ENCODE data around the gene ESPL1. TPM values are rescaled to one million over a fixed set of nuclear protein-coding genes. Genes with fewer than 3 reads are reported as not detected.

ESPL1 gene
- total and polyA plus RNA-seq, 4 donors = 2.8 to 19.3 (median 3.7) TPM

DNA sequence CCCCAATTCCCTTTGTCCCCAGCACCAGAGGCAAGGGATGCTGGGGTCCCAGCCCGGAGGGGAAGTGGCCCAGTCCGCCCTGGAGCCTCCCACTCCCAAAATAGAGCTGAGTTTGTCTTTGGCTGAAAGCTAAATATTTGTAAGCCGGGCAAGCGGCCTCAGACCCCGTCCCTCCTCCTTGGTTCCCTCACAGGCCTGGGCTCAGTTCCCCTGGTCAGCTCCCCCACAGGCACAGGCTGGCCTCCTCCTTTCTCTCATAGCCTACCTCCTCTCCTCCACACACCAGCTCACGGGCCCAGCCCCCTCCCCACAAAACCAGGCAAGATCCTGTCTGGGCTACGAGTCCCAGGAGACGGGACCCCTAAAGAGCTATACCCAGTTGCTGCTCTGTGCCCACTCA lies 66.7 kb downstream of the ESPL1 start:
- H3K4me1 ChIP-seq (ENCODE audit: control insufficient read depth in 4 of 4, insufficient read depth in 4 of 4, low read length in 3 of 4) = no peaks in the 10 kb centered on the region
- WGBS = 83% methylated on average over 8 of the region's 8 CpGs

DNA sequence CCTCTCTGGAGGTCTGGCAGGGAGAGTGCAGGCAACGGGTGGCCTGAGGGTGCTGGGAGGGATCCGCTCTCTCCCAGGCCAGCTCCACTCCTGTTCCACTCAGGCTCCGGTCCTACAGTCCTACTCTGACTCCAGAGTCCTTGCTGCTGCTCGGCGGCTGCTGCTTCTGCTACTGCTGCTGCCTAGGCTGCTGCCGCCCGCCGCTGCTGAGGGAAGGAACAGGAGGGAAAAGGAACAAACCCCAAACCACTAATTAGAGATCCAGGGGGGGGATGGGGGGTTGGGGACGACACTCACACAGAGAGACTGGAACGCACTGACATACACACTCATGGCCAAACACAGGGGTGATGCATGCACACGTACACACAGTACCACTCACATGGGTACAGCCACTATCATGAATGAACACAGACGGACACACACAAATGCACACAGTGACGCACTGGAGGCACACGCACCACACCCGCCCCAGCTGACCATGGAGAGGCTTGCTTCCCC lies 68.1 kb downstream of the ESPL1 start, which contains the start of gene SP7:
Gene SP7 (minus strand): TSS at position 174 of the 501 bp plus-strand sequence. CDS start 708 bp downstream, outside the sequence.
- TF ChIP-seq, protein P1, sequence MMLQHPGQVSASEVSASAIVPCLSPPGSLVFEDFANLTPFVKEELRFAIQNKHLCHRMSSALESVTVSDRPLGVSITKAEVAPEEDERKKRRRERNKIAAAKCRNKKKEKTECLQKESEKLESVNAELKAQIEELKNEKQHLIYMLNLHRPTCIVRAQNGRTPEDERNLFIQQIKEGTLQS (IDR thresholded peaks at IDR 0.05) = no peak
- TF ChIP-seq, protein P2, sequence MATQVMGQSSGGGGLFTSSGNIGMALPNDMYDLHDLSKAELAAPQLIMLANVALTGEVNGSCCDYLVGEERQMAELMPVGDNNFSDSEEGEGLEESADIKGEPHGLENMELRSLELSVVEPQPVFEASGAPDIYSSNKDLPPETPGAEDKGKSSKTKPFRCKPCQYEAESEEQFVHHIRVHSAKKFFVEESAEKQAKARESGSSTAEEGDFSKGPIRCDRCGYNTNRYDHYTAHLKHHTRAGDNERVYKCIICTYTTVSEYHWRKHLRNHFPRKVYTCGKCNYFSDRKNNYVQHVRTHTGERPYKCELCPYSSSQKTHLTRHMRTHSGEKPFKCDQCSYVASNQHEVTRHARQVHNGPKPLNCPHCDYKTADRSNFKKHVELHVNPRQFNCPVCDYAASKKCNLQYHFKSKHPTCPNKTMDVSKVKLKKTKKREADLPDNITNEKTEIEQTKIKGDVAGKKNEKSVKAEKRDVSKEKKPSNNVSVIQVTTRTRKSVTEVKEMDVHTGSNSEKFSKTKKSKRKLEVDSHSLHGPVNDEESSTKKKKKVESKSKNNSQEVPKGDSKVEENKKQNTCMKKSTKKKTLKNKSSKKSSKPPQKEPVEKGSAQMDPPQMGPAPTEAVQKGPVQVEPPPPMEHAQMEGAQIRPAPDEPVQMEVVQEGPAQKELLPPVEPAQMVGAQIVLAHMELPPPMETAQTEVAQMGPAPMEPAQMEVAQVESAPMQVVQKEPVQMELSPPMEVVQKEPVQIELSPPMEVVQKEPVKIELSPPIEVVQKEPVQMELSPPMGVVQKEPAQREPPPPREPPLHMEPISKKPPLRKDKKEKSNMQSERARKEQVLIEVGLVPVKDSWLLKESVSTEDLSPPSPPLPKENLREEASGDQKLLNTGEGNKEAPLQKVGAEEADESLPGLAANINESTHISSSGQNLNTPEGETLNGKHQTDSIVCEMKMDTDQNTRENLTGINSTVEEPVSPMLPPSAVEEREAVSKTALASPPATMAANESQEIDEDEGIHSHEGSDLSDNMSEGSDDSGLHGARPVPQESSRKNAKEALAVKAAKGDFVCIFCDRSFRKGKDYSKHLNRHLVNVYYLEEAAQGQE (IDR thresholded peaks at IDR 0.05) = no peak
- TF ChIP-seq GABPA (IDR thresholded peaks at IDR 0.05 in 1 of 2, conservative IDR thresholded peaks at IDR 0.05 in 1 of 2) = no peak
- no peak for TF ChIP-seq YY1 (IDR thresholded peaks at IDR 0.05)
- TF ChIP-seq SP1 (IDR thresholded peaks at IDR 0.05) = no peak
- no peak for TF ChIP-seq FOXA1 (IDR thresholded peaks at IDR 0.05)
- TF ChIP-seq EGR1 (IDR thresholded peaks at IDR 0.05; ENCODE audit: low read depth in 2 of 2) = no peak
- no peak for TF ChIP-seq RAD21 (IDR thresholded peaks at IDR 0.05)
- TF ChIP-seq, protein P3, sequence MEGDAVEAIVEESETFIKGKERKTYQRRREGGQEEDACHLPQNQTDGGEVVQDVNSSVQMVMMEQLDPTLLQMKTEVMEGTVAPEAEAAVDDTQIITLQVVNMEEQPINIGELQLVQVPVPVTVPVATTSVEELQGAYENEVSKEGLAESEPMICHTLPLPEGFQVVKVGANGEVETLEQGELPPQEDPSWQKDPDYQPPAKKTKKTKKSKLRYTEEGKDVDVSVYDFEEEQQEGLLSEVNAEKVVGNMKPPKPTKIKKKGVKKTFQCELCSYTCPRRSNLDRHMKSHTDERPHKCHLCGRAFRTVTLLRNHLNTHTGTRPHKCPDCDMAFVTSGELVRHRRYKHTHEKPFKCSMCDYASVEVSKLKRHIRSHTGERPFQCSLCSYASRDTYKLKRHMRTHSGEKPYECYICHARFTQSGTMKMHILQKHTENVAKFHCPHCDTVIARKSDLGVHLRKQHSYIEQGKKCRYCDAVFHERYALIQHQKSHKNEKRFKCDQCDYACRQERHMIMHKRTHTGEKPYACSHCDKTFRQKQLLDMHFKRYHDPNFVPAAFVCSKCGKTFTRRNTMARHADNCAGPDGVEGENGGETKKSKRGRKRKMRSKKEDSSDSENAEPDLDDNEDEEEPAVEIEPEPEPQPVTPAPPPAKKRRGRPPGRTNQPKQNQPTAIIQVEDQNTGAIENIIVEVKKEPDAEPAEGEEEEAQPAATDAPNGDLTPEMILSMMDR (IDR thresholded peaks at IDR 0.05; ENCODE audit: low read depth, low read length, missing input control) = no peak
- TF ChIP-seq TAF1 (conservative IDR thresholded peaks at IDR 0.05) = no peak
- Histone ChIP-seq H3K36me3 (ENCODE audit: control insufficient read depth in 4 of 4, insufficient read depth in 3 of 4, low read depth in 1 of 4, low read length in 3 of 4) (no peaks in the 10 kb centered on the region), H3K9me3 (ENCODE audit: control insufficient read depth in 4 of 4, low read length in 3 of 4) (no peaks in the 10 kb centered on the region), H3K27me3 (ENCODE audit: control insufficient read depth in 4 of 4, insufficient read depth in 4 of 4, low read length in 3 of 4) (peaks cover 0 to 2% (median 0%) of the 10 kb centered on the region in 4 donors), H3K4me1 (ENCODE audit: control insufficient read depth in 4 of 4, insufficient read depth in 4 of 4, low read length in 3 of 4) (no peaks in the 10 kb centered on the region), H3K9ac (ENCODE audit: low read depth in 1 of 2, low read length in 2 of 2) (no peak within 1 kb of the TSS), H3K4me3 (ENCODE audit: low read depth in 1 of 3, low read length in 3 of 3) (no peak within 1 kb of the TSS), H3K27ac (ENCODE audit: low read depth in 1 of 2, low read length in 2 of 2) (no peak within 1 kb of the TSS)
- no peak for DNase-seq (ENCODE audit: low spot score)
- 59% methylated on average over 15 of the region's 15 CpGs for WGBS

More for the DNA sequence above, 66.7 kb downstream of the ESPL1 start:
- H3K36me3 ChIP-seq (ENCODE audit: control insufficient read depth in 4 of 4, insufficient read depth in 3 of 4, low read depth in 1 of 4, low read length in 3 of 4) = no peaks in the 10 kb centered on the region
- TF ChIP-seq, protein P1 (IDR thresholded peaks at IDR 0.05) = no peak
- no peak for TF ChIP-seq TAF1 (conservative IDR thresholded peaks at IDR 0.05)
- TF ChIP-seq FOXA1 (IDR thresholded peaks at IDR 0.05) = no peak
- TF ChIP-seq NR2F2 (IDR thresholded peaks at IDR 0.05) = no peak
- TF ChIP-seq EGR1 (IDR thresholded peaks at IDR 0.05; ENCODE audit: low read depth in 2 of 2) = no peak
- TF ChIP-seq RAD21 (IDR thresholded peaks at IDR 0.05) = no peak
- TF ChIP-seq, protein P4, sequence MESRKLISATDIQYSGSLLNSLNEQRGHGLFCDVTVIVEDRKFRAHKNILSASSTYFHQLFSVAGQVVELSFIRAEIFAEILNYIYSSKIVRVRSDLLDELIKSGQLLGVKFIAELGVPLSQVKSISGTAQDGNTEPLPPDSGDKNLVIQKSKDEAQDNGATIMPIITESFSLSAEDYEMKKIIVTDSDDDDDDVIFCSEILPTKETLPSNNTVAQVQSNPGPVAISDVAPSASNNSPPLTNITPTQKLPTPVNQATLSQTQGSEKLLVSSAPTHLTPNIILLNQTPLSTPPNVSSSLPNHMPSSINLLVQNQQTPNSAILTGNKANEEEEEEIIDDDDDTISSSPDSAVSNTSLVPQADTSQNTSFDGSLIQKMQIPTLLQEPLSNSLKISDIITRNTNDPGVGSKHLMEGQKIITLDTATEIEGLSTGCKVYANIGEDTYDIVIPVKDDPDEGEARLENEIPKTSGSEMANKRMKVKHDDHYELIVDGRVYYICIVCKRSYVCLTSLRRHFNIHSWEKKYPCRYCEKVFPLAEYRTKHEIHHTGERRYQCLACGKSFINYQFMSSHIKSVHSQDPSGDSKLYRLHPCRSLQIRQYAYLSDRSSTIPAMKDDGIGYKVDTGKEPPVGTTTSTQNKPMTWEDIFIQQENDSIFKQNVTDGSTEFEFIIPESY (IDR thresholded peaks at IDR 0.05) = no peak
- TF ChIP-seq GABPA (IDR thresholded peaks at IDR 0.05 in 1 of 2, conservative IDR thresholded peaks at IDR 0.05 in 1 of 2) = no peak
- TF ChIP-seq SP1 (IDR thresholded peaks at IDR 0.05) = no peak
- TF ChIP-seq, protein P2 (IDR thresholded peaks at IDR 0.05) = no peak
- H3K4me3 ChIP-seq (ENCODE audit: low read depth in 1 of 3, low read length in 3 of 3) = no peak overlapping the region
- H3K9ac ChIP-seq (ENCODE audit: low read depth in 1 of 2, low read length in 2 of 2) = no peak overlapping the region
- H3K9me3 ChIP-seq (ENCODE audit: control insufficient read depth in 4 of 4, low read length in 3 of 4) = no peaks in the 10 kb centered on the region
- DNase-seq (ENCODE audit: low spot score) = no peak
- H3K27ac ChIP-seq (ENCODE audit: low read depth in 1 of 2, low read length in 2 of 2) = no peak overlapping the region
- H3K27me3 ChIP-seq (ENCODE audit: control insufficient read depth in 4 of 4, insufficient read depth in 4 of 4, low read length in 3 of 4) = peaks cover 0 to 2% (median 0%) of the 10 kb centered on the region in 4 donors
